Measurements from ENCODE around the gene LAT. TPM values are rescaled to one million over a fixed set of nuclear protein-coding genes. Genes with fewer than 3 reads are reported as not detected.

The LAT gene
- total RNA-seq, 1 donor from 2014 or later = 8.5 TPM

DNA sequence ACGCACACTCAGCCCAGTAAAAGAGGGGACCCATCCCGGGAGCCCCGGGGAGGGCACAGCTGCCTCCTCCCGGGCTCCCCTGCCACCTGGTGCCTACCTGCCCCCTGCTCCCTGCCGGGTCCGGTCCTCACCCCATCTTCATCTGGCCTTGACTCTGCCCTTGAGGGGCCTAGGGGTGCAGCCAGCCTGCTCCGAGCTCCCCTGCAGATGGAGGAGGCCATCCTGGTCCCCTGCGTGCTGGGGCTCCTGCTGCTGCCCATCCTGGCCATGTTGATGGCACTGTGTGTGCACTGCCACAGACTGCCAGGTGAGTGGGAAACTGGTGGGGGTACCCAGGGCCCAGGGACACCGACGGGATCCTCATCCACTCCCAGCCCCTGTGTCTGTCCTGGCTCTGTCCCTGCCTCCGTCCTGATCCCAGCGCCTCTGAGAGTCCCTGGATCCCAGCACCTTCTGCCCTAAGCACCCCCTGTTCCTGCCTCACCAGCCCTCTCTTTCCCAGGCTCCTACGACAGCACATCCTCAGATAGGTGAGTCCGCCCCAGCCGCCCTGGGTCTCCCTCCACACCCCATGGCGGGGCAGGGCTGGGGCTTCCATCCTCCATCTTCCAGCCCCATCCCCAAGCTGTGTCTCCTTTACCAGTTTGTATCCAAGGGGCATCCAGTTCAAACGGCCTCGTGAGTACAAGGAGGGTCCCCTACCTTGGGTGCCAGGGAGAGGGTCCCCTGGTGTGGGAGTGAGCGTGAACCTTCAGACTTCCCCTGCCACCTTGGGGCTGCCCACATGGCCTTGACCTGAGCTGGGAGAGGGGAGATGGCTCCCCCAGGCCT is 574 bp downstream of the LAT start:
- Mint-ChIP-seq H3K9me3 (peaks cover 4% of the 10 kb centered on the region), H3K36me3 (peaks cover 18% of the 10 kb centered on the region), H3K27me3 (no peaks in the 10 kb centered on the region), H3K4me1 (ENCODE audit: unreplicated experiment) (no peaks in the 10 kb centered on the region), H3K4me3 (no peak overlapping the region), H3K27ac (no peak overlapping the region)
- TF ChIP-seq, protein P1, sequence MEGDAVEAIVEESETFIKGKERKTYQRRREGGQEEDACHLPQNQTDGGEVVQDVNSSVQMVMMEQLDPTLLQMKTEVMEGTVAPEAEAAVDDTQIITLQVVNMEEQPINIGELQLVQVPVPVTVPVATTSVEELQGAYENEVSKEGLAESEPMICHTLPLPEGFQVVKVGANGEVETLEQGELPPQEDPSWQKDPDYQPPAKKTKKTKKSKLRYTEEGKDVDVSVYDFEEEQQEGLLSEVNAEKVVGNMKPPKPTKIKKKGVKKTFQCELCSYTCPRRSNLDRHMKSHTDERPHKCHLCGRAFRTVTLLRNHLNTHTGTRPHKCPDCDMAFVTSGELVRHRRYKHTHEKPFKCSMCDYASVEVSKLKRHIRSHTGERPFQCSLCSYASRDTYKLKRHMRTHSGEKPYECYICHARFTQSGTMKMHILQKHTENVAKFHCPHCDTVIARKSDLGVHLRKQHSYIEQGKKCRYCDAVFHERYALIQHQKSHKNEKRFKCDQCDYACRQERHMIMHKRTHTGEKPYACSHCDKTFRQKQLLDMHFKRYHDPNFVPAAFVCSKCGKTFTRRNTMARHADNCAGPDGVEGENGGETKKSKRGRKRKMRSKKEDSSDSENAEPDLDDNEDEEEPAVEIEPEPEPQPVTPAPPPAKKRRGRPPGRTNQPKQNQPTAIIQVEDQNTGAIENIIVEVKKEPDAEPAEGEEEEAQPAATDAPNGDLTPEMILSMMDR (conservative IDR thresholded peaks at IDR 0.05) = no peak
- DNase-seq (ENCODE audit: extremely low spot score, unreplicated experiment) = no peak

DNA sequence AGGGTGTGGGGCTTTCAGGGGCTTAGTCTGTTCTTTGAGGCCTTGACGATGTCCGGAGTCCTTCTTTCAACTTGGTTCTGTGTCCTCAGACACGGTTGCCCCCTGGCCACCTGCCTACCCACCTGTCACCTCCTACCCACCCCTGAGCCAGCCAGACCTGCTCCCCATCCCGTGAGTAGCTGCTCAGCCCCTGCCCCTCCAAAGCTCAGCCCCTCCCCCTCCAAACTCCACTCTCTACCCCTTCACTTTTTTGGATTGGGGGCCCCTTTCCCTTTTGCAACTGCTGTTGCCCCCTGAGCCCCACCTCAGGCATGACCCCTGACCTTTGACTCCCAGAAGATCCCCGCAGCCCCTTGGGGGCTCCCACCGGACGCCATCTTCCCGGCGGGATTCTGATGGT is 1.2 kb downstream of the LAT start:
- H3K9me3 Mint-ChIP-seq = peaks cover 4% of the 10 kb centered on the region
- H3K27ac Mint-ChIP-seq = no peak overlapping the region
- TF ChIP-seq, protein P1 (conservative IDR thresholded peaks at IDR 0.05) = no peak
- no peaks in the 10 kb centered on the region for H3K27me3 Mint-ChIP-seq
- no peak overlapping the region for H3K4me3 Mint-ChIP-seq
- no peaks in the 10 kb centered on the region for H3K4me1 Mint-ChIP-seq (ENCODE audit: unreplicated experiment)
- DNase-seq (ENCODE audit: extremely low spot score, unreplicated experiment) = no peak
- H3K36me3 Mint-ChIP-seq = peaks cover 18% of the 10 kb centered on the region

DNA sequence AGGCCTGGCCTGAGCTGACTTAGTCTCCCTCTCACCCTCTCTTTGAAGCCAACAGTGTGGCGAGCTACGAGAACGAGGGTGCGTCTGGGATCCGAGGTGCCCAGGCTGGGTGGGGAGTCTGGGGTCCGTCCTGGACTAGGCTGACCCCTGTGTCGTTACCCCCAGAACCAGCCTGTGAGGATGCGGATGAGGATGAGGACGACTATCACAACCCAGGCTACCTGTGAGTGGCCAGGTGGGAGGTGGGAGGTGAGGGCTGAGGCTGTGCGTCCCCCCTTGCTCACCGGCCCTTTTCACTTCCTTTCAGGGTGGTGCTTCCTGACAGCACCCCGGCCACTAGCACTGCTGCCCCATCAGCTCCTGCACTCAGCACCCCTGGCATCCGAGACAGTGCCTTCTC is 1.6 kb downstream of the LAT start:
- Mint-ChIP-seq H3K9me3 (peaks cover 4% of the 10 kb centered on the region), H3K4me1 (ENCODE audit: unreplicated experiment) (no peaks in the 10 kb centered on the region), H3K27ac (no peak overlapping the region), H3K27me3 (no peaks in the 10 kb centered on the region), H3K36me3 (peaks cover 18% of the 10 kb centered on the region), H3K4me3 (no peak overlapping the region)
- DNase-seq (ENCODE audit: extremely low spot score, unreplicated experiment) = no peak
- TF ChIP-seq, protein P1 (conservative IDR thresholded peaks at IDR 0.05) = no peak

DNA sequence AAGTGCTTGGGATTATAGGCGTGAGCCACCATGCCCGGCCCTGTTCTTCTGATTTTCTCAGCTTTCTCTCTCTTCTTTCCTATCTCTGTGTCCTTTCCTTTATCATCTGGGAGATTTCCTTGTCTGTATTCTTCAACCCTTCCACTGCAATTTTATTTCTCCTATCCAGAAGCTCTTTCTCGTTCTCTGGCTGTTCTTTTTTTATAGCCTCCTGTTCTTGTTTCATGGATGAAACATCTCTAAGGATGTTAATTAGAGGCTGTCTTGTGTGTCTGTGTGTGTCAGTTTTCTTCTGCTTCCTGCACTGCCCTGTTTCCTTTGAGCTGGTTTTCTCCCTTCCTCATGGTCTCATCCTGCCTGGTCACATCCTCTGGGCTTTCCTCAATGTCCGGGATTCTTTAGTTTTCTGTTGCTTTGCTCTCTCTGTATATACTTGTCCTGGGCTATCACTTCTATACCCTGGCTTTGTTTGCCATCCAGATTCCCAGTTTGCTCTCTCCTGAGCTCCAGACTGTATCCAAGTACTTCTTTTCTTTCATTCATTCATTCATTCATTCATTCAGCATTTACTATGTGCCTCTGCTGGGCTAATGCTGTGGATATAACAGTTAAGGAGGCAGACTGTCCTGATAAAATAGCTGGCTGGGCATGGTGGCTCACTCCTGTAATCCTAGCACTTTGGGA is 2.5 kb downstream of the LAT start:
- Mint-ChIP-seq H3K36me3 (peaks cover 18% of the 10 kb centered on the region), H3K4me1 (ENCODE audit: unreplicated experiment) (no peaks in the 10 kb centered on the region), H3K9me3 (peaks cover 4% of the 10 kb centered on the region), H3K4me3 (no peak overlapping the region), H3K27me3 (no peaks in the 10 kb centered on the region), H3K27ac (no peak overlapping the region)
- DNase-seq (ENCODE audit: extremely low spot score, unreplicated experiment) = no peak
- TF ChIP-seq, protein P1 (conservative IDR thresholded peaks at IDR 0.05) = no peak

DNA sequence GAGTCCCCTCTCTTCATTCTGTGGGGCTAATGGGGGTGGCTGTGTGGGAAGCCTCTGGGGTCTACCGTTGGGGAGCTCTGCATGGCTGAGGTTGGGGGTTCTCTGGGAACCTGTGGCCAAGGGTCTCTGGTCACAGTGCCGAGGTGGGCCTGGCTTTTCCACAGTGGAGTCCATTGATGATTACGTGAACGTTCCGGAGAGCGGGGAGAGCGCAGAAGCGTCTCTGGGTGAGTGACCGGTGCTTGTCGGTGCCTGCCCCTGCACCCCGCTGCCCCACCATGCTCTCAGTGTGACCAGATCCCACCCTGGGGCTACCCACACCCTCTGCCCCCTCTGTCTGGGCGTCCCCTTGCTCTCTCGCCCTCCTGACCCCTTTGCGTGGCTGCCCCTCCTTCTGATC is 4.5 kb downstream of the LAT start:
- Mint-ChIP-seq H3K27ac (no peak overlapping the region), H3K4me3 (no peak overlapping the region), H3K36me3 (peaks cover 8% of the 10 kb centered on the region), H3K27me3 (no peaks in the 10 kb centered on the region), H3K9me3 (peaks cover 4% of the 10 kb centered on the region), H3K4me1 (ENCODE audit: unreplicated experiment) (no peaks in the 10 kb centered on the region)
- TF ChIP-seq, protein P1 (conservative IDR thresholded peaks at IDR 0.05) = no peak
- DNase-seq (ENCODE audit: extremely low spot score, unreplicated experiment) = no peak
